ENCODE results near the gene KIF20B.

DNA sequence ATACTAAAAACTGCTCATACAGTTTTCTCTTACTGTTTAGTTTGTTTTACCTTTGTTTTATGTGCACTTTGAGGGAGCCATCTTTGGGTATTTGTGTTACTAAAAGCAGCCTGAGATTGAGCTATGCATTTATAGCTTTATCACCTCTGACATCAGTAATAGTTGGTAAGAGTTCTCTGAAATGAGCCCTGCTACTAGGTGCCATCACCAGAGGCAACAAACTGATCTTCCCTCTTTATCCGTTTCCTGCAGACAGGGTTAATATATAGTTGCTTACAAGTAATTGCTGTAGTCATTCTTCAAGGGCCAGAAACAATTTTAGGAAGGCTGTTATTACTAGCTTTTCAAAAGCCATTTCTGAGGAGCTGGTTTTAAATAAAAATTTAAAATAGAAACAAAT, 49.1 kb downstream of the KIF20B start:
- TF ChIP-seq, protein P1, sequence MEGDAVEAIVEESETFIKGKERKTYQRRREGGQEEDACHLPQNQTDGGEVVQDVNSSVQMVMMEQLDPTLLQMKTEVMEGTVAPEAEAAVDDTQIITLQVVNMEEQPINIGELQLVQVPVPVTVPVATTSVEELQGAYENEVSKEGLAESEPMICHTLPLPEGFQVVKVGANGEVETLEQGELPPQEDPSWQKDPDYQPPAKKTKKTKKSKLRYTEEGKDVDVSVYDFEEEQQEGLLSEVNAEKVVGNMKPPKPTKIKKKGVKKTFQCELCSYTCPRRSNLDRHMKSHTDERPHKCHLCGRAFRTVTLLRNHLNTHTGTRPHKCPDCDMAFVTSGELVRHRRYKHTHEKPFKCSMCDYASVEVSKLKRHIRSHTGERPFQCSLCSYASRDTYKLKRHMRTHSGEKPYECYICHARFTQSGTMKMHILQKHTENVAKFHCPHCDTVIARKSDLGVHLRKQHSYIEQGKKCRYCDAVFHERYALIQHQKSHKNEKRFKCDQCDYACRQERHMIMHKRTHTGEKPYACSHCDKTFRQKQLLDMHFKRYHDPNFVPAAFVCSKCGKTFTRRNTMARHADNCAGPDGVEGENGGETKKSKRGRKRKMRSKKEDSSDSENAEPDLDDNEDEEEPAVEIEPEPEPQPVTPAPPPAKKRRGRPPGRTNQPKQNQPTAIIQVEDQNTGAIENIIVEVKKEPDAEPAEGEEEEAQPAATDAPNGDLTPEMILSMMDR (optimal IDR thresholded peaks at IDR 0.05 in 1 of 3, IDR thresholded peaks at IDR 0.05 in 1 of 3, conservative IDR thresholded peaks at IDR 0.05 in 1 of 3; ENCODE audit: extremely low read depth in 1 of 3, insufficient read depth in 2 of 3, low read length in 3 of 3) = no peak
- TF ChIP-seq EZH2 (IDR thresholded peaks at IDR 0.05; ENCODE audit: low read length) = no peak

Data from keratinocyte (primary cell).